HG02840 (cell line): ENCODE results near the gene SACM1L.
"Not testable (repeated sequence)": the region's sequence is repeated elsewhere in the genome, so short reads cannot be mapped to it uniquely, and the experiment has no call there.

Source experiments
- ATAC-seq: cut with Tn5 transposase; IDR thresholded peaks from one replicate; pipeline ENCODE4 v1.9.1; 2021; ENCODE audit warnings: mild to moderate bottlenecking, moderate library complexity, moderate number of reproducible peaks; ENCODE audit not compliant: unreplicated experiment, low FRiP score

The SACM1L gene

DNA sequence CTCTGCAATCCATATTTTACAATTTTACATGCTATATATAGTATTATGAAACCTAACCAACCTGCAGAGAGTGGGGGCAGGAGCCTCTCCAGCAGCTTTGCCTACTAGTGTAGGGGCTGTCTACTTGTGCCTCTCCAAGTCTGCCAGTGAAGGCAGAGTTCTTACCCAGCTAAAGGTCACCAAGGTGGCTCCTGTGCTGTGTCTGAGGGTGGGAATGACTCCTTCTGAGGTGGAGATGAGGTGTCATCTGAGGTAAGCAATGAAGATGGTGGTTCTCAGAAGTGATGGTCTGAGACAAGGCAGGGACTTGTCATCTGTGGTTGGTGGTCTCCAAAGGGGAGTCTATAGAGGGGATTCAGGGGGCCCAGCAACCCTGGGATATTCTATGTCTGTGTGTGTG lies 47.5 kb downstream of the SACM1L start:
- no peak for ATAC-seq

DNA sequence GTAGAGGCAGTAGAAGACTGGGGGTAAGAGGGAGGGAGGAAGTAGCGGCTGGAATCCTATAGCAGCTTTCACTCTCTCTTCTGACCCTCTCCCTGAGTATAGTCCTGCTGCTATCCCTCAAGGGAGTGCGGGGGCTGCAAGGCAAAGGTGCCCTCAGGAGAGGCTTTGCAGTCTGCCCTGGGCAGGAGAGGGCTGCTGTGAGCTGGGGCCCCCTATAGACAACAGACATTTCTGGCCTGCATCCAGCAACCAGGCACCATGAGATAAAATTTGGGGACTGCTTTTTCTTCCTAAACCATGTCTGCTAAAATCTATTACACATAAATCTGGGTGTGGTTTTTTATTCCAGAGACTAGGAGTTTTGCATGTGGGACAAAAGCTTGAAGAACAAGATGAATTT lies 48.0 kb downstream of the SACM1L start:
- no peak for ATAC-seq

DNA sequence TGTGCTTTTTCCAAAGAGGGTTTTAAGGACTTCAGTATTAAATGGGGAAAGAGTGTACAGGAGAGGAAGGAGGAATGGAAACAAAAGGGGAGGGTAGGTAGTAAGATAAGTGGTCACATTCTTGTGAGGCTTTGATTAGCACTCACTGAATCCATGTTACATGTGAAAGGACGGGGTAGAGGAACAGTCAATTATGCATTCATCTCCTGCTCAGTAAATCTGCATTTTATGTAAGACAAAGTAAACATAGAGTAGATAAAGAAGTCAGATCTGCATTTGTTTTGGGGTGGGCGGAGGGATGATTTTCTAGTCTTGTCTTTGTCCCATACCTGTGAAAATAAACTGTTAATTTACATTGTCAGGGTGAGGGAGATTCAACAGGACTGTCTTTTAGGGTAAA lies 50.8 kb downstream of the SACM1L start:
- ATAC-seq: no peak

DNA sequence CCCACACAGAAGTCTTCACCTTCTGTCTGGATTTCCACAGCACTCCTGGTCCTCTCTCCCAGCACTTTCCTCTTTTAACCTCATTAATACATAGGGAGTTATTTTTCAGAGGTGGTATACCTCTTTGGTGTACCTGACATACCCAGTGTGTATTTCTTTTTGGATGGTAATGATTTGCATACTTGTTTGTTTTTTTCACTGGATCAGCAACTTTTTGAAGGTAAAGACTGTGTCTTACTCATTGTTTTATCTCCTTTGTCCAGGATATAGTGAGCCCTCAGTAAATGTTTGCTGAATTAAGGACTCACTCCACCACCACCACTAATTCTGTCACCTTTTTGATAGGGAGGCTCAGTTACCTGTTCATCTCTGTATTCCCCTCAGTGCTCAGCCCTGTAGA lies 52.1 kb downstream of the SACM1L start:
- no peak for ATAC-seq

DNA sequence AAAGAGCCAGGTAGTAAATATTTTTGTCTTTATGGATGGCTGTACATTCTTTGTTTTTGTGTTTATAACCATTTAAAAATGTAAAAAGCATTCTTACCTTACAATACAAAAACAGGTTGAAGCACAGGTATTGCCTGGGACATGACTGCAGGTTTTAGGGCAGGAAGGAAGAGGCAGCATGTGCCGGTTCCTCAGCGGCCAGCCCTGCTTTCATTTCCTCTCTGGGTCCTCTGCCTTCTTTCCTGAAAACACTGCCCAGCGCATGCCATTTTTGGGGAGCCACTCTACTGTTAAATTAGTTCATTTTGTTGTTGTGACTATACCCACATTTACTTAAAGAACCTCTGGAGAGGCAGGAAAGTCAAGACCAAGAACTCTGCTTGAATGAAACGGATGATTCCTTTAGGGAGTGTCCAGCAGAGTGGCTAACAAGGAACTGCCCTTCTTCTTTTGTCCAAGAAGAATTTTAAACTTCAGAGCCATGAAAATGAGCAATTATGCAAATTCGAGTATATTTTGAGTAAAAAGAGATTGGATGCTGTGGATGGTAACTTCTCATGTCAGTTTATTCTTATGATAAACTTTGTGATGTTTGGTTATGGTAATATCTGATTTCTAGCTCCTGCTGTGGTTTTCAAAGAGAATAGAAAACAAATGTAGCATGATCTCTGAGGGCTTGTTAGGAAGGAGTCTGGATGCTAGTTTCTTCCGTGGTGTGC lies 52.7 kb downstream of the SACM1L start:
- no peak for ATAC-seq

DNA sequence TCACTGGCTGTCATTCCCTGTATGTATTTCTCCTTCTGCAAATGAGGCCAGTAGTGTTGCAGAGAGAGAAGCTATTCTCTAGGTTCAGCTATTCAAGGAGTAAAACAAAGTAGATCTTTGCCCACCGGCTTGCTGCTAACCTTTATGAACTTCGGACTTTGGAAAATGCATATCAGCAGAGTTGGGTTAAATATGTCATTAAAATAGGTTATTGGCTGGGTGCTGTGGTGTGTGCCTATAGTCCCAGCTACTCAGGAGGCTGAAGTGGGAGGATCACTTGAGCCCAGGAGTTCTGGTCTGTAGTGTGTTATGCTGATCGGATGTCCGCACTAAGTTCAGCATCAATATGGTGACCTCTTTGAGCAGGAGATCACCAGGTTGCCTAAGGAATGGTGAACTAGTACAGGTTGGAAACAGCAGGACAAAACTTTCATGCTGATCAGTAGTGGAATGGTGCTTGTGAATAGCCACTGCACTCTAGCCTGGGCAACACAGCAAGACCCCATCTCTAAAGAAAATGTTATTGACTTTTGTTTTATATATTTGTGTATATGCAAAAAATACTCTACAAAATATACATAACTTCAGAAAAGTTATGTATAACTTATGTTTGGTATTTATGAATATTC lies 53.4 kb downstream of the SACM1L start:
- ATAC-seq: no peak

DNA sequence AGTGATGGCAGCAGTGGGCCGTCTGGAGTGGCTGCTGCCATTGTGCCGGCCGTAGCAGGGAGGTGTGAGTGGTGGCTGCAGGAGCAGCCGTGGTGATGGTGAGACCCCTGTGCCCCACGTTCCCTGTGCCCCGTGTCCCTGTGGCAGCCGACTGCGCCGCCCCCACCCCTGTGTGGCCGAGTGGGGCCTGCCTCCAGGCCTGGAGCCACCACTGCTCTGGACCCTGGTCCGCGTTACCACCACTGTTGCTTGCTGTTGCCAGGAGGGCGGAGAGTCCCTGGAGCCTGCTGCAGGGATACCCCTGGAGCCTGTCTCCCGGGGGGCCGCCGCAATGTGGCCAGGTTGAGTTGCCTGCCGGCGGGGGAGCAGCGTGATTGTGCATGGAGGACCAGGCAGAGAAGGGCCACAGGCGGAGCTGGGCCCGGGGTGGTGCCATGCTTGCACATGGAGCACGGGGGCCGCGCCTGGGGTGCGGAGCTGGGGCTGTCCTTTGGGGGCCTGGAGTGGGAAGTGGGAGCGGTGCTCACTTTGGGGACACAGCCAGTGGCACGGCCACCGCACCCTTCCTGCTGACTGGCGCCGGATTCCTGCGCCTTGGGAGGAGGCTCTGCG lies 57.1 kb downstream of the SACM1L start:
- no peak for ATAC-seq

DNA sequence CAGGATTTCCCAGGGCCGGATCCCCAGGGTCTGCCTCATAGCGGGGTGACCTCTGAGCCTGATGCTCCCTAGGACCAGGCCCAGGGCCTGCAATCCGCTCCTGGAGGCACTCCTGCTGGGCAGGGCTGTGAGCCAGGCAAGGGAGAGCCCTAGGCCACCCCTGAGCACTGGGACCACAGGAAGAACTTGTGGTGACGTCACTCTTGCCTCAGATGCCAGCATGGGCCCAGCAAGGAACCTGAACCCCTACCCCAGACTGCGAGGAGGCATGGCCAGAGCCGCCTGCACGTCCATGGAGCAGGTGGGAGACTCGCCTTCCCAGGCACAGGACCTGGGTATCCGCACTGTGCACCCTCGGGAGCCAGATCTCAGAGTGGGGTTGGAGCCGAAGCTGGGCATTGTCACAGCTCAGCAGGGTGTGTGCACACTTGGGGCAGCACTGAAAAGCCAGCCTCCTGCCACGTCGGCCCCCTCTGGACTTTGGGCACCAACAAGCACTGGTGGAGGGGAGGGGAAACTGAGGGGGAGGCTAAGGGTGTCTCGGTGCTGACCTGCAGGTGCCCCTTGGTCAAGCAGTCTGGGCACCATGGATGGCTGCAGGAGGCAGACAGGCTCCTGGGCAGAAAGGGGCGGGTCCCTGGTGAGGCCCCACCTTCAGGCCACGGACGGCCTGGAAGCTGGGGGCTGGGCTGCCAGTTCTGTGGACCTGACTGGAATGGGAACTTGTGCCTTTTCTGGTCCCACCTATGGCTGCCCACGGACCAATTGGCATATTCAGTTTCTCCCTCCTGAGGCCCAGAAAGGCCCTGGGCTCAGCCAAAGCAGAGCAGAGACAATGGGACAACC lies 57.8 kb downstream of the SACM1L start:
- no peak for ATAC-seq

DNA sequence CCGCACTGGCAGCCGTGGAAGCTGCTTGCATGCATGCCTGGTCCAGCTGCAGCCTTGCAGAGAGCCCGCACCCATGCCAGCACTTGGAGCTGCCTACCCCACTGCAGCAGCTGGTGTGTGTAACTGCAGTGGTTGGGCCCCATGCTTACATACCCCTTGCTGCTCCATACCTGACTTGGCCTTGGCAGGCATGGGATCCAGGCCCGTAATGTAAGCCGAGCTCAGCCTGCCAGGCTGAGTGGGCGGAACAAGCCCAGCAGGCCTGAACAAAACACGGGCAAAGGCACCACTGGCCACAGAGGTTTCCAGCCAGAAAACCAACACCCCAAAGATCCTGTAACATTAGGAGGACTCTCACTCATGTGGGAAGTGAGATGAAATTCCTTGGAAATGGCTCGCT lies 58.9 kb downstream of the SACM1L start:
- ATAC-seq: no peak

DNA sequence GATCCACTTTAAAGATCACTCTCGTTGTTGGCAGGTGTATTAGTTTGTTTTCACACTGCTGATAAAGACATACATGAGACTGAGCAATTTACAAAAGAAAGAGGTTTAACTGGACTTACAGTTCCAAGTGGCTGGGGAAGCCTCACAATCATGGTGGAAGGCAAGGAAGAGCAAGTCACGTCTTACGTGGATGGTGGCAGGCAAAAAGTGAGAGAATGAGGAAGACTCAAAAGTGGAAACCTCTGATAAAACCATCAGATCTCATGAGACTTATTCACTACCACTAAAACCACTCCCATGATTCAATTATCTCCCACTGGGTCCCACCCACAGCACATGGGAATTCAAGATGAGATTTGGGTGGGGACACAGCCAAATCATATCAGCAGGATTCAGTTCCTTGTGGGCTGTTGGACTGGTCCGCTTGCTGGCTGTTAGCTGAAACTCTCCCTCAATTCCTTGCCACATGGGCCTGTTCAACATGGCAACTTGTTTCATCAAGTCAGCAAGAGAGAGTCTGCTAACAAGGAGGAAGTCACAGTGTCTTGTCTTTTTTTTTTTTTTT lies 59.9 kb downstream of the SACM1L start:
- not testable (repeated sequence) for ATAC-seq

DNA sequence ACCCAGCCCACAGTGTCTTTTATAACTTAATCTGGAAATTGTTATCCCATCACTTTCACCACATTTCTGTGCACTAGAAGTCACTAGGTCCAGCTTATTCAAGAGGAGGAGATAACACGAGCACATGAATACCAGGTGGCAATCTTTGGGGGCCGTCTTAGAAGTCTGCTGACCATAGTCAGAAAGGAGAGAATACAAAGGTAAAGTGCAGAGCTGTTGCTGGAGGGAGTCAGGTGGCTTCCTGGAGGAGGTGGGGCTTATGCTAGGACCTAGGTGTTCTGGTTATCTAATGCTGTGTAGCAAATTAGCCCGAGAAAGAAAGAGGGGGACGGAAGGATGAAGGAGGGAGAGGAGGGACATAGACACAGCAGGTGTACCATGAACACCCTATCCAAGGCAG lies 60.7 kb downstream of the SACM1L start:
- no peak for ATAC-seq

DNA sequence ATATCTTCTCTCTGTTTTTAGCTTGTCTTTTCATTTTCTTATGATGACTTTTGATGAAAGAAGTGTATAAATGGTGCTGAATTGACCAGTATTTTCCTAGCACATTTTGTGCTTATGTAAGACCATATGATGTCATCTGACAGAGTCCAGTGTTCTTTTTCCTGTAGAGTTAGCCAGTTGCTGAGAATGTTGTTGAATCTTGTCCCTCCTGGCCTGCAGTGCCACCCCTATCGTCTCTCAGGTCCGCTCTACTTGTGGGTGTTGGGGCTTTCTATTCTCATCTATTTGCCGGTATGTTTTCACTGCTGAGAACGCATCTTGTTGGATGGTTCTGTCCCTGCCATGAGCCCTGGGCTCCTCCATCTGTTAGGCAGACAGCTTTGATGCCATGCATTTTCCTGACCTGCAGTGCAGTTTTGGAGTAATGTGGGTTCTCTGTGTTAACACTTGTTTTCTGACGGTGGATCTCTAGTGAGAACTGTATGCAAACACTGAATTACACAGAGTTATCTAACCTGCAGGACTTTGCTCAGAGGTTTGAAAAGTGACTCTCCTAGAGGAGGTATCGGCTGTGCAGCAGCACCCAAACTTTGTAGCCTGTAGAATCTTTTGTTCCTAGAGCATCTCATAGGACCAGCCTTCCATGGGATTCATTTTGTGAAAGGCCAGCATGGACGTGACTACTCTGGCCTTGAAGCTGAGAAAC lies 62.5 kb downstream of the SACM1L start:
- ATAC-seq: no peak

DNA sequence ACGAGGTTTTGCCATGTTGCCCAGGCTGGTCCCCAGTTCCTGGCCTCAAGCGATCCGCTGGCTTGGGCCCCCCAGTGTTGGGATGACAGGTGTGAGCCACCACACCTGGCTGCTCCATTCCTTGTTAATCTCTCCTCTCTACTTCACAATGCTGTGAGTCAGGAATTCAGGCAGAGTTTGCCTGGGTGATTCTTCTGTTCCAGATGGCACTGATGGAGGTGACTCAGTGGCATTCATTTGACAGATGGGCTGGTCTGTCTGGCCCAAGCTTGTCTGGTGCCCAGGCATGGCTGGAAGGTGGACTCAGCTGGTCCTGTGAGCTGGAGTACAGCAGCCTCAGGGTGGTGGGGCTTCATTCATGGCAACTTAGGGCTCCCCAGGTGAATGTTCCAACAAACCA lies 63.9 kb downstream of the SACM1L start:
- ATAC-seq: no peak

DNA sequence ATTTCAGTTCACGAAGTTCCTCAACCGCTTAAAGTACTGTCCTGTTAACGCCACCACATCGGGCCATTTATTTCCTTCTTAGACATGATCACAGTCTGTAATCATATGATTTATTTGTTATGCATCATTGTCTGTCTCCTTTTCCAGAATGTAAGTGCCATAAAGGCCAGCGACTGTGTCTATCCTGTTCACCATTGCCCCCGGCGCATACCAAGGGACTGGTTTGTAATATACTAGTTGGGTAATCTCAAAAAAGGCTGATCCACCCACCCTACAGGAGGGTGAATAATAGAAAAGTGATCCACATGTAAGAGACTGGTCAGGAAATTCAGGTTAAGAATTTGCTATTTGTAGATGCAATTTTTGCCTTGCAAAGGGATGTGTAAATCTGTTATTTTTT lies 65.3 kb downstream of the SACM1L start:
- no peak for ATAC-seq

DNA sequence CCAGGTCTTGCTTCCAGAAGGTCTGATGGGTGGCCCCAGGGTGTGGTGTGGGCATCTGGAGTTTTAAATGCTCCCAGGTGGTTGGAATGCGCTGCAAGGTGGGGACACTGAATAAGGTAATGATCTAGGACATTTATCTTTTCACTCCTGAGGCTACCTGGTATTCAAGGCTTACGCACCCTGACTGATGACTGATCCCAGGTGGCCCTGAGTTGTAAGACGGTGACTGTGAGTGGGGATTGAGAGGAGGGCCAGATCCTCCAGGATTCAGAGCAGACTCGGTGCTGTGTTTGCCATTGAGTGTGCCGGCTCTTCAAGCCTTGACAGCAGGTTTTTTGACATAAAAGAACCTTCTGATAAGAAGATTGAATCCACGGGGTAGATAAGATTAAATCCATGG lies 66.9 kb downstream of the SACM1L start:
- no peak for ATAC-seq

DNA sequence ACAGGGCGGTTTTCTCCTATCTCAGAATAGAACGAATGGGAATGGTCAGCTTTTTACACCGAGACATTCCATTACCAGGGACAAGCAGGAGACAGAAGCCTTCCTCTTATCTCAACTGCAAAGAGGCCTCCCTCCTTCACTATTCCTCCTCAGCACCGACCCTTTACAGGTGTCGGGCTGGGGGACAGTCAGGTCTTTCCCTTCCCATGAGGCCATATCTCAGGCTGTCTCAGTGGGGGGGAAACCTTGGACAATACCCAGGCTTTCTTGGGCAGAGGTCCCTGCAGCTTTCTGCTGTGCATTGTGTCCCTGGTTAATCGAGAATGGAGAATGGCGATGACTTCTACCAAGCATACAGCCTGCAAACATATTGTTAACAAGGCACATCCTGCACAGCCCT lies 67.9 kb downstream of the SACM1L start:
- ATAC-seq: not testable (repeated sequence)

DNA sequence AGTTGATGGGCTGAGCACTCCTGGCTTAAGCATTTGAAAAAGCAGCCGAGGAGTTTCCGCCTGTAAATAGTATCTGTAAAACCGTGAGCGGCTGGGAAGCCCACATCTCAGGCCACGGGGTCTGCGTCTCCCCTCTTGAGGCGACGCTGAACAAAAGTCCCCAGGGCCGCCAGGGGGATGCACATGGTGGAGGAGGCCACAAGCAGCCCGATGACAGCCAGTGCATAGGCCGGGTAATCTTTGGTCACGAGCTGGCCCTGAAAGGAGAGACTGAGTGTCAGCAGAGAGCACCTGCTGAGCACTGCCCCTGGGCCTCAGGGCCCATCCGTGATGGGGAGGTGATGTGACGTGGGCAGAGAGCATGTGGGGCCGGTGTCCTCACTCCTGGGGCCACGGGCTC lies 69.7 kb downstream of the SACM1L start:
- no peak for ATAC-seq

DNA sequence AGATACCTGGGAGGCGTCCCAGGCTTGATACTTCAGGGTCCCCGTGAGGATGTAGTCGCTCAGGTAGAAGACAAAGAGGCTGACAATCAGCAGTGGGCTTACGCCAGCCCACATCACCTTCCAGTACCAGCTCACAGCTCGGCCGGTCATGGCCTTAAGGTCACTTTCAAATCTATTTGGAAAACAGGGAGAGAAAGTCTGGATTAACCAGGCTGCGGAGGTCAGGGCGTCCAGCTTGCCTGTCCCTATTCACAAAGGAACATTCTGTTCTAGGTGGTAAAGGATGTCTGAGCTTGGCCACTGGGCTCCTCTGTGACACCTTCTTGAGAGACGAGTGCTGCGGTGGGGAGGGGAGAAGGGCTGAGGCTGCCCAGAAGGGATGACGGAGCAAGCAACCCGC lies 70.7 kb downstream of the SACM1L start:
- ATAC-seq: no peak

DNA sequence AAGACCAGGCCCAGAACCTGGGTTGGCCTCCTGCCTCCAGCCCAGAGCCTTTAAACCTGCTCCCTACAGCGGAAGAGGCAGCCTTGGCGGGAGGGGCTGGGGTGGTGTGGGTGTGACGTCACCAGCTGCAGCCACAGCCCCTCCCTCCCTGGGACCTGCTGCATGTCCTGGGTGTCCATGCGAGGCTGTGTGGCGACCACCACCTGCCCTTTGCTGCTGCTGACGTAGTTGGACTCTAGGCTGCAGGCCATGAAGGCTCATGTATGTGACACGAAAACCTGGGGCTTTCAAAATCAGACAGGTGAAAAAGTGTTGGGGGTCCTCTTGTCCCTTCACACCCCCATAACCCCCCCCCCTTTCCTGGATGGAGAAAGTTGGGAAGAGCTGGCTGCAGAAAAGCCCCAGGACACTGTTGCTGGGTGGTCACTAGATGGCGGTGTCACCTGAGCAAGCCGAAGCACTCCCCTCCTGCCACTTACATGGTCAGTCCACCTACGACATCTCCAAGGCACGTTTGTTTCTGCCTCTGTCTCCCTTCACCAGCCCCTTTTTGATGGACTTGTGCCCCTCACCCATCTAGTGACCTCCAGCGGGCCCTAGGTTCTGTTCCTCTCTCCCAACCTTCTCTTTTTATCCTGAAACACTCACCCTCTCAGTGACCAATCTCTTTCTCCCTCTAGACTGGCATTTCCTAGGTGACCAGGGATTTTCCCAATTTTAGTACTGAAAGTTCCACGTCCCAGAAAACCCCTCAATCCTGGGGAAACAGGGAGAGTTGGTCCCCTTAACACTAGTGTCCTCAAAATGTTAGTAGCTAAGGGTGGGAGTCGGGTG lies 71.9 kb downstream of the SACM1L start:
- no peak for ATAC-seq
